GM12878 (cell line): ENCODE measurements around the gene LYRM4. TPM values are rescaled to one million over a fixed set of nuclear protein-coding genes. Genes with fewer than 3 reads are reported as not detected.

ENCODE experiments used
- BCL11A ChIP-seq: IDR thresholded peaks from 2 replicates; pipeline ENCODE4 v1.6.1; 2011; ENCODE audit warnings: low read depth, low read length
- ELK1 ChIP-seq: IDR thresholded peaks from 2 replicates; pipeline ENCODE4 v1.6.1; 2012; ENCODE audit warnings: low read depth, low read length, improper control_type of control experiment
- GATAD2B ChIP-seq: fragments of 450-650 bp; conservative IDR thresholded peaks from 2 replicates; pipeline ENCODE4 v1.6.1; 2017; ENCODE audit warnings: low read depth, mild to moderate bottlenecking, moderate library complexity
- IRF5 ChIP-seq: fragments of 450-650 bp; IDR thresholded peaks from 2 replicates; pipeline ENCODE4 v1.6.1; 2017; ENCODE audit warnings: borderline replicate concordance
- NFIC ChIP-seq: IDR thresholded peaks from 2 replicates; pipeline ENCODE4 v1.6.1; 2012; ENCODE audit warnings: low read depth, mild to moderate bottlenecking, inconsistent platforms, low read length, moderate library complexity
- PAX5 ChIP-seq: IDR thresholded peaks from 2 replicates; pipeline ENCODE4 v1.6.1; 2011; ENCODE audit warnings: low read depth, low read length, borderline replicate concordance
- SRF ChIP-seq, 2 experiments: IDR thresholded peaks; 2 replicates each; pipeline ENCODE4 v1.6.1; 2011; ENCODE audit warnings: low read depth in 2 of 2, low read length in 2 of 2, mild to moderate bottlenecking in 1 of 2, moderate library complexity in 1 of 2
- ZBTB11 ChIP-seq: fragments of 450-650 bp; formaldehyde crosslinking; IDR thresholded peaks from 2 replicates; pipeline ENCODE4 v1.5.0; 2022; ENCODE audit warnings: mild to moderate bottlenecking, missing genetic modification characterization
- ZNF622 ChIP-seq: fragments of 450-650 bp; IDR thresholded peaks from 2 replicates; pipeline ENCODE4 v1.6.1; 2017; ENCODE audit warnings: mild to moderate bottlenecking, inconsistent platforms
- polyA plus RNA-seq, 11 experiments: library from polyadenylated mRNA; depleted of rRNA in 4 of 11; unstranded in 6 of 11; stranded (reverse) in 5 of 11; fragments of >200 nt; fragmentation: Nextera tagmentation in 4 of 11; fragmentation: Illumina TruSeq in 1 of 11; extraction: Ambion mirVana in 4 of 11; extraction: Trizol in 1 of 11; gene quantifications; 1 replicate in 1 of 11; 2 replicates in 10 of 11; pipeline versions ENCODE4 v1.2.1 to v1.2.3, GENCODE V29; 2011 to 2016; ENCODE audit warnings: inconsistent platforms in 2 of 11, missing spikeins in 2 of 11, low read depth in 1 of 11
- total RNA-seq, 4 experiments: library from RNA; depleted of rRNA in 3 of 4; stranded (reverse); fragments of >200 nt in 3 of 4; fragmentation: Illumina TruSeq in 1 of 4; extraction: Trizol in 1 of 4; gene quantifications; 2 replicates each; pipeline versions ENCODE4 v1.2.1 to v1.2.3, GENCODE V29; 2013 to 2021

LYRM4 gene
- total and polyA plus RNA-seq, 10 of the 15 experiments (the other 5 are each of a cell fraction or from before 2014, with no cell fraction given) = 32.7 to 66.8 (median 44.0) TPM

GRCh38 chr6:5113096-5113495 is 147.7 kb downstream of the LYRM4 start (continued):
- TF ChIP-seq SRF (IDR thresholded peaks at IDR 0.05; ENCODE audit: low read depth in 2 of 2, low read length in 2 of 2) (no peak), ZBTB11 (CRISPR knock-in tag) (no peak), PAX5 (no peak), GATAD2B (no peak), NFIC (no peak), ELK1 (no peak), IRF5 (no peak), BCL11A (no peak), ZNF622 (no peak)
